Measurements from ENCODE around the gene TSTD1. TPM values are rescaled to one million over a fixed set of nuclear protein-coding genes. Genes with fewer than 3 reads are reported as not detected.
A peak's percentile ranks its signal among the peaks of the same experiment; 100 is the strongest.
"Not testable (repeated sequence)": the region's sequence is repeated elsewhere in the genome, so short reads cannot be mapped to it uniquely, and the experiment has no call there.

TSTD1 gene
- total RNA-seq, 1 donor from 2014 or later: 0.73 TPM

GRCh38 chr1:161021165-161021969, 17.4 kb downstream of the TSTD1 start:
- no peaks in the 10 kb centered on the region for H3K9me3 Mint-ChIP-seq (ENCODE audit: unreplicated experiment)
- H3K27ac Mint-ChIP-seq (ENCODE audit: unreplicated experiment): peak overlapping the region; percentile 17
- no peak for DNase-seq (ENCODE audit: extremely low spot score, unreplicated experiment)
- no peaks in the 10 kb centered on the region for H3K36me3 Mint-ChIP-seq (ENCODE audit: unreplicated experiment)
- H3K27me3 Mint-ChIP-seq (ENCODE audit: unreplicated experiment): peaks cover 49% of the 10 kb centered on the region
- TF ChIP-seq CTCF (IDR thresholded peaks at IDR 0.05): no peak
- peaks cover 20% of the 10 kb centered on the region for H3K4me1 Mint-ChIP-seq (ENCODE audit: unreplicated experiment)
- peak overlapping the region; percentile 81 for H3K4me3 Mint-ChIP-seq (ENCODE audit: unreplicated experiment)

GRCh38 chr1:161020509-161021164, 18.1 kb downstream of the TSTD1 start, which contains the start of gene F11R:
TSS of gene F11R (minus strand) at chr1:161021152. CDS start at chr1:161021073, 79 bp downstream.
- no peaks in the 10 kb centered on the region for H3K36me3 Mint-ChIP-seq (ENCODE audit: unreplicated experiment)

GRCh38 chr1:161019751-161020495, 18.8 kb downstream of the TSTD1 start:
- Mint-ChIP-seq H3K4me1 (ENCODE audit: unreplicated experiment) (peaks cover 20% of the 10 kb centered on the region), H3K27ac (ENCODE audit: unreplicated experiment) (no peak overlapping the region), H3K27me3 (ENCODE audit: unreplicated experiment) (peaks cover 48% of the 10 kb centered on the region), H3K9me3 (ENCODE audit: unreplicated experiment) (no peaks in the 10 kb centered on the region), H3K4me3 (ENCODE audit: unreplicated experiment) (peak overlapping the region; percentile 81), H3K36me3 (ENCODE audit: unreplicated experiment) (no peaks in the 10 kb centered on the region)
- no peak for DNase-seq (ENCODE audit: extremely low spot score, unreplicated experiment)
- TF ChIP-seq CTCF (IDR thresholded peaks at IDR 0.05): no peak

More at GRCh38 chr1:161020509-161021164, 18.1 kb downstream of the TSTD1 start, which contains the start of gene F11R:
- peak; percentile 12 for TF ChIP-seq CTCF (IDR thresholded peaks at IDR 0.05)
- Mint-ChIP-seq H3K9me3 (ENCODE audit: unreplicated experiment) (no peaks in the 10 kb centered on the region), H3K4me1 (ENCODE audit: unreplicated experiment) (peaks cover 20% of the 10 kb centered on the region), H3K4me3 (ENCODE audit: unreplicated experiment) (peak within 1 kb of the TSS; percentile 81), H3K27me3 (ENCODE audit: unreplicated experiment) (peaks cover 49% of the 10 kb centered on the region), H3K27ac (ENCODE audit: unreplicated experiment) (peak within 1 kb of the TSS; percentile 17)
- DNase-seq (ENCODE audit: extremely low spot score, unreplicated experiment): no peak

GRCh38 chr1:161019111-161019660, 19.6 kb downstream of the TSTD1 start:
- Mint-ChIP-seq H3K27me3 (ENCODE audit: unreplicated experiment) (peaks cover 48% of the 10 kb centered on the region), H3K4me1 (ENCODE audit: unreplicated experiment) (peaks cover 20% of the 10 kb centered on the region)
- not testable (repeated sequence) for H3K36me3 Mint-ChIP-seq (ENCODE audit: unreplicated experiment); H3K9me3 Mint-ChIP-seq (ENCODE audit: unreplicated experiment); DNase-seq (ENCODE audit: extremely low spot score, unreplicated experiment); H3K4me3 Mint-ChIP-seq (ENCODE audit: unreplicated experiment); H3K27ac Mint-ChIP-seq (ENCODE audit: unreplicated experiment)

GRCh38 chr1:161018631-161018930, 20.2 kb downstream of the TSTD1 start:
- TF ChIP-seq CTCF (IDR thresholded peaks at IDR 0.05): no peak
- DNase-seq (ENCODE audit: extremely low spot score, unreplicated experiment): no peak
- Mint-ChIP-seq H3K27ac (ENCODE audit: unreplicated experiment) (no peak overlapping the region), H3K27me3 (ENCODE audit: unreplicated experiment) (peaks cover 48% of the 10 kb centered on the region), H3K9me3 (ENCODE audit: unreplicated experiment) (no peaks in the 10 kb centered on the region), H3K4me1 (ENCODE audit: unreplicated experiment) (peaks cover 20% of the 10 kb centered on the region), H3K36me3 (ENCODE audit: unreplicated experiment) (no peaks in the 10 kb centered on the region), H3K4me3 (ENCODE audit: unreplicated experiment) (no peak overlapping the region)

Data from osteocyte (in vitro differentiated cells).